Stimulated activated CD4-positive, alpha-beta T cell treated with anti-CD3 and anti-CD28 coated beads, Interleukin-4, amount 100 ng/mL, for 48 hours (primary cell): ENCODE measurements around the gene IGSF22.

Experiments
- DNase-seq, 2 donors: peaks; one replicate each; pipeline ENCODE4 v3.0.0-alpha.2; 2020; ENCODE audit warnings: low read depth in 2 of 2

IGSF22 gene

DNA sequence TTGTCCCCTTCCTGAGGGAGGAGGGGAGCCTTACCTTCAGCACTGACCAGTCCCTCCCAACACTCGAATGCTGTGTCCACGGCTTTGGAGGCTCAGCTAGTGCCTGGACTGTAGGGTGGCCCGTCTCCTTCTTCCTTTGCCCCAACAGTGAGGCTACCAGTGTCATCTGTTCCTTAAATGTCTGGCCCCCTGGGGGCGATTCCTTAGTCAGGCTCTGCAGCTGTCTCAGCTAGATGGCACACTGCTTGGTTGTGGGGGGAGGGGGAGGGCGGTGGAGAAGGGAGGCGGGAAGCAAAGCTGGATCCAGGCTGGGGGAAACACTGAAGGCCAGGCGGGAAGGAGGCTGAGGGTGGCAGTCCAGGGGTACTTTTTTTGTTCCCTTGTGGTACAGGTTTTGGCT is at the start of gene IGSF22:
Gene IGSF22, minus strand, starts transcription at position 149 of the 400 bp plus-strand sequence. CDS start 1,952 bp downstream, outside the sequence.
- DNase-seq: no peak

DNA sequence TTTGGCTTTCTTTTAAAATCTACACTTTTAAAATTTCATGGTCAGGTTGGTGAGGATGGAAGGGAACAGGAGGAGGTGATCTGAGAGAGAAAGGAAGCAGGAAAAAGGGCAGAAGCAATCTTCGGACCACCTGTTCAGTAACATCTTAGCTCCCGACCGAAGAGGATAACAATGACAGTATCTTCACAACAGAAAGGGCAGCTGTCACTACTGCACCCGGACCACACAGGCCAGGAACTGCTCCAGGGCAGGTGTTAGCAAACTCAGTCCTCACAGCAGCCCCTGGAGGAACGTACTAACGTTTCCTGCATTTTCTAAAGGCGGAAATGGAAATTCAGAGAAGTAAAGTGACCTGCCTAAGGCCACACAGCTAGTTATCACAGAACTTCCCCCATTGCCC is 48.8 kb upstream of the IGSF22 start:
- no peak for DNase-seq

DNA sequence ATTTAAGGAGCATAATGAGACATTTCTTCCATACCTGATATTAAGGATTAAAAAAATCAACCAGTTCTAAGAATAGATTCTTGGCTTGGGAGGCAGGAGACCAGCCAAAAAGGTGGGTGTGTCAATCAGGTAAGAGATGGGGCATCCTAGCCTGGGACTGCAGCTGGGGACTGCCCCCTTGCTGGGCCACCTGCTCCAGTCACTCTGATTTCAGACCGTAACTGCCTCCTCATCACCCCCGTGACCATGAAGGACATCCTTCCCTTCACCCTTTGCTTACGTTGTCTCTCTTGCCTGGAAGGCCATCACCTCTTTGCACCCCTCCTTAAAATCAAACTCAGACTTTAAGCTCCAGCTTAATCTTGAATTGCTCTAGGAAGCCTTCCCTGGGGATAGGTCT is 47.7 kb upstream of the IGSF22 start:
- DNase-seq: no peak

DNA sequence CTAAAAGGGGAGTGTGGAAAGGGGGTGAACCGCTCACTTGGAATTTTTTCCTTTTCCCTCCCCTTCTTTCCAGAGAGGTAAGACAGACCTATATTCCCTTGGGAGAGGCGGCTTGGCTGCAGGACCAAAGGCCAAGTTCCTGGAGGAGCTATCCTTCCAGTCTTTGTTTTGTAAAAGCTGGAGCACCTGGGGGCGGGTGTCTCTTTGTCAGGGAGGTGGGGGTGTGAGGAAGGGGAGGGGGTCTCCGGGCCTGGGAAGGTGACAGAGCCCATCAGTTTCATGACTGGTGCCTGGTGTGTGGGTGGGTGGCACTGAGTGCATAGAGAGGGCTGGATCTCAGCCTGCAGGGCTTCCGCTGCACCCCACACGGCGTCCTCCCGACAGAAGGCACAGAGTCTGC is 47.1 kb upstream of the IGSF22 start:
- DNase-seq: no peak

DNA sequence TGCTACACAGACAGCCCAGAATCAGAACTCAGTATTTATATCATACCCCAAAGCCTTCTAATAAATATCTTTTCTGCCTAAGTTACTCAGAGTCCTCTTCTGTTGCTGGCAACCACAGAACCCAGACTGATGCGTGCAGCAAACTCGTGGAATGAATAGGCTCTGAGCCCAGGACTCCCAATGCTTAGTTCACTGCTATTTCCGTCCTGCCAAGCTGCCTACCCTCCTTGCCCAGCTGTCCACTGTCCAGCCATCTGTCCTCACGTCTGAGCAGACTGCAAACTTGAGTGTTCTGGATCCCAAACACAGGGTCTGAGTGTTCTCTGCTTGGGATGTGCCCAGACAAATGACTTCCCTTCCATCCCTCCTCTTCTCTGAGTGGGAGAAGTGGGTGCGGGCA is 46.2 kb upstream of the IGSF22 start:
- no peak for DNase-seq

DNA sequence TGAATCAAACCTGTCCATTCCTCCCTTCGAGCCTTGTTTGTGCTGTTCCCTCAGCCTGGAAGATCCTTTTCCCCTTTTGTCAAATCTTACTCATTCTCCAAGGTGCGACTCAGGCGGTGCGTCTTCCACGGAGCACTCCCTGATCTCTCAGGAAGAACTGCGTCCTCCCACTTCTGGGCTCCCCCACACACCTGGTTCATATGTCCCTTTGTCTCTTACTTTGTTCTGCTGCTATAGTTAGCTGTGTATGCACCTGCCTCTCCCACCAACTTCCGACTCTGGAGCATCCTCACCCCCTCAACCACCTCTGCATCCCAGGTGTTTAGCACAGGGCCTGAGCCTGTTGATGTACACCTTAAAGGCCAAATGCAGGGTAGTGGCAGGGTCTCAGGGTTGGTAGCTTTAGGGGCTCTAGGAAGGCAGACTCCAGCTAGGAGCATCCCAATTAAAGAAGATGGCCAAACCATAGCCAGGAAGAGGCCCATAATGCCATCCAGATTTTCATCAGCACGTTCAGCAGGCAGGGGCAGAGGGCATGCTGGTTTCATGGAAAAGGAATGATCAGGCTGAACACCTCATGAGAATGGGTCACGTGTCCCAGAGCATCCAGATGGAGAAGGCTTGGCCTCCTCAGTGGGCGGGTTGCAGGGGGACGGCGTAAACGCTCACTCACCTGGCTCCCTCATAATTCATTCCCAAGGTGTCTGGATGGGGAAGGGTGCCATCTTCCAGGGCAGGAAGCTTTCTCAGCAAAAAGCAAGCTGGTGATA is 45.5 kb upstream of the IGSF22 start:
- DNase-seq: no peak

DNA sequence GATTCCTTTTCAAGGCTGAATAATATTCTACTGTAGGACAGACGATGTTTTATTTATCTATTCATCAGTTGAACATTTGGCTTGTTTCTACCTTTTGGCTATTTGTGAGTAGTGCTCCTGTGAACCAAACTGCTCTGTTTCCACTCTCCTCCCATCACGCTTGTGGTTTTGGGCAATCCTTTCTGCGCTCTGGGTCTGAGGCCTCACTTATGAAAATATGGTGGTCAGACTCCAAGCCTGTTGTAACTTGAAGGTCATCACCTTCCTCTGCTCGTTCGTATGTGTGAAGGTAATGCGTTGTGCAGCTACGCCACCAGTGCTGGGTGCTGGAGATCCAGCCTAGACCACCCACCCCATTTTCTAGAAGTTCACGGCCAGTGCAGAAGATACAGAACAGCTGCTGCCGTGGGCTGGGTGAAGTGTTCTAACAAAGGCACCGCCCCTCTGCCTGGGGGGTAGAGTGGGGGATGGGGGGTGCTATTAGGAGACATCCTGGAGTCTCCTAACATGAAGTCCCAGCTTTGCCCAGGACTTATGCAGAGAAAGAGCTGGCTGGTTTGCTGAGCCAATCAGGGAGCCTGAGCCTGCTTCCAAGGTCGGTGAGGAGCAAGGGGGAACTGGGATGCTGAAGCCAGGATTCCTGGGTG is 44.6 kb upstream of the IGSF22 start:
- no peak for DNase-seq

DNA sequence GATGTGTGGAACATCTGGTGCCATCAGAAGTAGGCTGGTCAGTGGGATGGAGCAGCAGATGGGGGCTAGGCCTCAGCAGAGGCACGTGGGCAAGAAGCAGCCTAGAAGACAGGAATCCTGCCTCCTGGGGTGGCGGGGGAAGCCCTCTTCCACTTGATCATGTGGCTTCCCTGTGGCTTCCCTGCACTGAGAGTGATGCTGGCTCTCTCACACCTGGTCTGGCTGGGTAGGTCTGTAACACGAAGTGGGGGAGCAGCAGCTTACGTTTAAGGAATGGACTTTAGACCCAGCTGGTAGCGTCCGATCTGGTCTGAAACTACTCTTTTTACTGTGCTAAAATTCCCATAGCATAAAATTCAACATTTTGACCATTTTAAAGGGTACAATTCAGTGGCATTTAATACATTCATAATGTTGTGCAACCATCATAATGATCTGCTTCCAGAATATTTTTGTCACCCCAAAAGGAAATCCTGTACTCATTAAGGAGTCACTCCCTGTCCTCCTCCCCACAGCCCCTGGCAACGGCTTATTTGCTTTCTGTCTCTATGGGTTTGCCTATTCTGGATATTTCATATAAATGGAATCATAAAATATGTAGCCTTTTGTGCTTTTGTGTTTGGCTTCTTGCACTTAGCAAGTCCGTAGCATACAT is 43.9 kb upstream of the IGSF22 start:
- no peak for DNase-seq

DNA sequence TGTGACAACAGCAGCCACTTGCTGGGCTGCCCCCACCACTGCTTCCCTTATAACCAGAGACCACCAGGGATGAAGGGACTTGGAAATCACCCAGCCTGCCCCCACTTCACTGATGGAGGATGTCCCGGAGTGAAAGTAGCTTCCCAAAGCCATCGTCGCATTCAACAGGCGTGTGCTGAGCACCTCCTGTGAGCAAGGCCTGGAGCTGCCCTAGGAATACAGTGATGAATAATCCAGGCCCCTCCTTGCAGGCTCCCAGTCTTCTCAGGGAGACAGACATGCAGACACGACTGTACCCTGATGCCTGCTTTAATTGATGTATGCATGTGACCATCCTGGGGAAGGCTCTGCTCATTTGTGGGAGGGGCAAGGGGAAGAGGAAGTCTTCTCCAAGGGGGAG is 43.0 kb upstream of the IGSF22 start:
- no peak for DNase-seq

DNA sequence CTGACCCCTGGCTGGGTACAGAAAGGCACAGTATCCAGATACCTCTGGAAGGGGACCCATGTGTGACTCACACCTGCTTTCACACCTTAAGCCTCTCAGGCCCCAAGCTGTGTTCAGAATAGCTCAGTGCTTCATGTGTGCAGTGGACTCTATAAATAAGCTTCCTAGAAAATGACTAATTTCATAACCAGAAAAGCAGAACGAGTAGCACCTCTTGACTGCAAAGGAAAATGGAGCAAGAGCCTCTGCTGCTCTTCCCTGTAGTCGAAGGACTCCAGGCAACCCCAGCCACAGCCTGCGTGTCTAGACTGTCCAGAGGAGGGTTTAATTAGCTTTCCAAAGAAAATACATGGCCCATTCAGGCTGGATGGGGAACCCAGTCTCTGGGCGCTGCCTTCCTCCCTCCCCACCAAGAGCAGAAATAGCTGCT is 42.5 kb upstream of the IGSF22 start:
- no peak for DNase-seq

DNA sequence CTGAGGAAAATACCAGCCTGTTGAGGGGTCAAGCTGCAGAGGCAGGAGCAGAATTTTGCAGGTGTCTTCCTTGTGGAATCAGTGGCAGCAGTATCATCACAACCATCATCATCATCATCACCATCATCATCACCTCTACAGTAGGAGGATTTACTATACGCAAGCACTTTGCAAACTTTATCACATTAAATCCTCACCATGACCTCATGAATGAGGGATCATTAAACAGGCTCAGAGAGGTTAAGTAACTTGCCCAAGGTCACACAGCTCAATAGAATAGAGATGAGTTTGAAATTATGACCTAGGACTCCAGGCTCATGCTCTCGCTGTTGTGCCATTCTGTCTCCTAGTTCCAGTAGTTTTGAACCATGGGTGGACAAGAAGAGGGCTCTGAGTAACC is 40.0 kb upstream of the IGSF22 start:
- no peak for DNase-seq

DNA sequence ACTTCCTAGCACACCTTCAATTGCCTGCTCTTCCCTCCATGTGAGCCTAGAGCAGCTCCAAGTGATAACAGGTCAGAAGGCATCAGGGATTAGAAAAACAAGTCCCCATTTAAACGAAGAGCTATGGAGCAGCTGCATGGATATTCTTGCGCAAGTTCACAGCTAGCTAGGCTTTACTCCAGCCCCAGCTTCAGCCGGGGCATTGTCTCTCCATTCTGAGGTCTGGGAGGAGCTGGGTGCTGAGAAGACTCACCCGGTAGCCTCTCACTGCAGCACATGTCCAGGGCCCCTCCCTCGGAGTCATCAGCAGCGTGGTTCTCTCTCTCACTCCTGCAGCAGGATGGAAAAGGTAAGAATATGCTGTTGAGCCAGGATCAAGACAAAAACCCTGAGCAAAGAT is 39.6 kb upstream of the IGSF22 start:
- DNase-seq: no peak

DNA sequence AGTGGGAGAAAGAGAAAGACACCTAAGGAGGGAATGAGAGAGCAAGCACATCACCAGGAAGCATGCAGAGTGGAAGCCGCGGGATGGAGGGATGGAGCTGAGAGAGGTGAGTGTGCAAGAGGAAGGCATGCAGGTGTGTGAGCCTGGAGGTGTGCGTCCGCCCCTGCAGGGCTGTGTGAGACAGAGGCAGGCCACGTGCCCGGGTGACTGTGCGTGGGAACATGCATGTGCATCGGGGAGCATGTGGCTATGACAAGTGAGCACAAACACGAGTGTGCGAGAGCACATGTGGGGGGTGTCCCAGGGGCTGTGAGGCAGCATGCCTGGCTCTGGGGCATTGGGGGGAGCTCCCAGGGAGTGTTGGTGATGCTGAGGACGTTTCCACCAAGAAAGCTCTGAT is 35.8 kb upstream of the IGSF22 start:
- DNase-seq: no peak

DNA sequence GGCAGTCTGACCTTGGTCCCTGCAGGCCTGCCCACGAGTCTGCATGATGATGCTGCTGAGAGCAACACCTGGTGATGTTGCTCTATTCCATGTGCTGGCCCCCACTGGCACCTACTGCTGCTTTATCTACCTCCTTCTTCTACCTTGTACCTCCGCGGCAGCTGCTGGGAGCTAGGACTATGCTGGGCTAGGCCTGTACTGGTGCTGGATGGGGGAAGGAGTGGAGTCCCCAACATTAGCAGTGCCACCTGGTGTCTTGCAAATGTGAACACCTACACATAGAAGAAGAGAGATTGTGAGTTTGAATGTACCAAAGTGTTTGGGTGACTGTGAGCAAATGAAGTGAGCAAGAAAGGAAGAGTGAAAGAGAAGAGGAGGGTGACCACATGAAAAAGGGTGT is 35.2 kb upstream of the IGSF22 start:
- no peak for DNase-seq

DNA sequence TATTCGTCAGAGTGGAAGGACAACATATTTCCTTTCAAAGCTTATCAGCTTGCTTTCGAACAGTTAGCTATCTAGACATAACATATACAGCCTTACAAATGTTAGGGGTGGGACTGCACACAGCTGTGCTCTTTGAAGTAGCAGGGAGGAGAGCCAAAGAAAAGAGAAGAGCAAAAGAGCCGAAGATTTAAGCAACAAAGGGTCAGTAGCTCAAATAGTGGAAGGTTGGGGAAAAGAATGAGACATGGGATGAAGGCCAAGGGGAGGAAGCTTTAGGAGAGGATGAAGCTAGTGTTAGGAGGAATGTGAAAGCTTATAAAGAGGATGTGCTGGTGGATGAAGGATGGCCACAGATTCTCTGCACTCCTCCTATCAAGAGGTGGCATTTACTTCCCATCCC is 31.8 kb upstream of the IGSF22 start:
- no peak for DNase-seq

DNA sequence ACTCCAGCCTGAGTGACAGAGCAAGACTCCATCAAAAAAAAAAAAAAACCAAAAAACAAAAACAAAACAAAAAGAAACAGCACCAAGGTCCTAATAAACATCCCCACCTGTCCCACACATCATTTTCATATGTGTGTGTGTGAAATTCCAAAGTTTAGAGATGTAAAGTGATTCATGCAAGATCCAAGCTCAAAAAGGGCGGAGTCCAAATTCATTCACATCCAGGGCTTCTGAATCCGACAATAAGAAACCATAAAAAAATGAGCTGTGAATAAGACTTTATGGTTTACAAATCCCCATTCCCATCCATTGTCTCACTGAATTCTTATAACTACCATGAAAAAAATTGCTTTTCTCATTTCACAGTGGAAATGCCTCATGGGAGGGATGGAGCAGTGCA is 30.9 kb upstream of the IGSF22 start:
- DNase-seq: no peak

DNA sequence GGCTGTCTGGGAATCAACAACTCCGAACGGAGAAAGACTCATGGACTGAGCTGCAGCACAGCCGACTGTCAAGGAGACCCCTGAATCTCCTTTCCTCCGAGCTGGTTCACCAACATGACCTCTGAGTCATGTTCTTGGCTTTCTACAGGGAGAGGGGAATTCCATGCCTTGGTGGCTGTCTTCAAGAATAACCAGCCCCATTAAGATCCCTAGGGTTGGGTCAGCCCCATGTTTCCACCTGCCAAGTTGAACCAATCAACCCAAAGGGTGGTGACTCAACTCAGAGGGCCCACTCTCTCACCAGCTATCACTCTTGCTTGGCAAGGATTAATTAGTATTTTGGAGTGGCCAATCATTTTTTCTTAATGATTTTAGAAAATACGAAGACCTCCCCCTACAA is 28.3 kb upstream of the IGSF22 start:
- DNase-seq: no peak

DNA sequence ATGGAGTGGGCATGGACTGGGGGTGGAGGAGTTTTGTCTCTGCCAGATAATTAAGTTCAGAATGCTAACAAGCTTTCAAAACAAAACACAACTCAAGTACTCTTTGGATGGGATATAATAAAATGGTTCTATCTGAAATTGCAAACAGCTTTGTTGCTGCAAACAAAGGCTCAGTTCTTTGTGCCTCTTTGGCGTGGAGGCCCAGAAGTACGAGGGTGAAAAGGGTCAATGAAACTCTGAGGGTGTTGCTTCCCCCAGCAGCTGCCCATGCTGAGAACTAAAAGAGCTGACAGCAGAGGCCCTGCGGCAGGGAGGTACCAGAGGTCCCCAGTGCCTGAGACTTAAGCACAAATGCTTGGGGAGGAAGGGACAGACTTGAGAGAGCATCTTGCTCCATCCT is 26.5 kb upstream of the IGSF22 start:
- no peak for DNase-seq

DNA sequence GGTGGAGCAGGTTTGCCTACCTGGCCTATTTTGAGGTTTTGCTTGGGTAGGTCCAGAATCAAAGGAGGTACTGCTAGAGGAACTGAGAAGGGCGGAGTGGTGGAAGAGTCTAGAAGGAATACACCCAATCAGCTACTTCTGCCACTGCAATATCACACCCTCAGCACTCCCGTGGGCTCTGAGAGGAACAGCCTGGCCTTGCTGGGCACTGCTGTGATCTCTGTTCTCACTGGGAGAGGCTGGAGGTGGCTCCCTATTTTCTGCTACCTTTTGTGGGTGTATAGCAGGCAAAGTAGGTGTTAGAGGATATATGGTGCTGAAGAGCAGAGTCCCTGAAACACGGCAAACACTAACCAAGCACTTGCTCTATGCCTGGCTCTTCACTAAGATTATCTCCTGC is 25.0 kb upstream of the IGSF22 start:
- DNase-seq: no peak

DNA sequence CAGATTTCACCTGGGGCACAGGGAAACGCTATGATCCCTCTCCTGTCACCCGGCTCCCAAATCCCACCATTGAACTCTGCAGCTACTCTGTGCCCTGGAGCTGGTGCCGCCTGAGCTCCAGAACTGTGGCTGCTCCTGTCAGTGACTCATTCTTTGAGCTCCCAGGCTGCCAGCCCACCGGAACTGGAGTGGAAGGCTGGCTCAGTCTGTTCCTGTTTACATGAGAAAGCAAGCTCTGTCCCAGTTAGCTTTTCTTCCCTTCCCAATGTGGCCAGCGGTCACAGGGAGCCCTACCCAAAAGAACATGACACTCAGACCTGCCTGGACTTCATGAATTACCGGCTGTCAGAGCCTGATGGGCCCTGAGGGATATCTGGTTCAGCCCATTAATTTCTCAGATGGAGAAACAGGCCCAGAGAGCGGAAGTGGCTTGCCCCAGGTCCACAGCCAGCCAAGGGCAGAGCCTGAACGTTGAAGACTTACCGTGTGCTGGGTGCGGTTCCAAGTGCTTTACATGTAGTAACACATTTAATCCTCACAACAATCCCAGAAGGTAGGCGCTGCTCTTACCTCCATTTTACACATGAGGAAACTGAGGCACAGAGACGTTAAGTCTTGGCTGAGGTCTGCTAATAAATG is 23.8 kb upstream of the IGSF22 start:
- no peak for DNase-seq

DNA sequence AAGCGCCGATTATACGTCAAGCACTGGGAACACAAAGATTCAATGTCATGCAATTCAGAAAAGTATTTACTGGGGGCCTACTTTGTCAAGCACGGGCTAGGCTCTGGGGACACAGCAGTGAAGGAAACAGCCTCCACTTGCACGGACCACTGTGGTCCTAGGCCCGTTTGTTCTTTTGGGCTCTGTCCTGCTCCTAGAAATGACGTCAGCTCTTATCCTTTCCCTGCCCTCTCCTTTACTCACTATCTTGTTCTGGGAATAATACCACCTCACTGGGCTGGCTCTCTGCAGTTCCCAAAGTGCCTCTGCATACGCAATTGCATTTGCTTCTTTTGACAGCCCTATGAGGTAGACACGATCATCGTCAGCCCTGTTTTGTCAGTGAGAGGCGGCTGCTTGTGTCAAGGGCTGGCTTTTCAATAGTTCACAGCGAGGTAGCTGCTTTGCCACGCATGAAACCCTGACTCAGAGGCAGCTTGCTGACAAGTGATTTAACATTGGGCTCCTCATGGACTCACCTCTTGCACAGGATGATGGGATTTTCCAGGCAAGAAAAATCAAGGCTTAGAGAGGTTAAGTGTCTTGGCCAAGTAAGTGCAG is 22.9 kb upstream of the IGSF22 start:
- DNase-seq: no peak

DNA sequence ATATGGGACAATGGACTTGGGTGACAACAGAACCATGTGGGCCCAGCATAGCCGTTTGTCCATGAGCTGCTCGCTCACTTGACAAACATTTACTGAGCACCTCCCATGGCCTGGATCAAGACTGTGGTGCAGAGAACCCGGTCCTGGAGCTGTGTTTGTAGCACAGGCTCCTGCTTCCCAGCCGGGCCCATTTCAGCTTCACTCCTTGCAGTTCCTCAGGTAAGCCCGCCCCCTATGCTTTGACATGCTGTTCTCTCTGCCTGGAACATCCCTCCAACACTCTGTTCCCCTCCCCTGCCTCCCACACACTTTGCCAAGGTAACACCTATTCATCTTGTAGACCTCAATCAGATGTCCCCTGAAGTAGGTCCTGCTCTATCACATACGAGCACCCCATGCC is 19.3 kb upstream of the IGSF22 start:
- no peak for DNase-seq
